Tibial nerve (tissue), 4 donors: ENCODE results near the gene GCNT2. TPM values are rescaled to one million over a fixed set of nuclear protein-coding genes. Genes with fewer than 3 reads are reported as not detected.

Source experiments
- DNase-seq, 2 donors: peaks; one replicate each; pipeline ENCODE4 v3.0.0-alpha.2; 2019; ENCODE audit warnings: low spot score in 2 of 2
- H3K27ac ChIP-seq, 4 donors: fragments of 200-600 bp; sonication (generic) in 3 of 4; one replicate each; pipeline ENCODE4 v1.5.1; 2017 to 2019; ENCODE audit warnings: mild to moderate bottlenecking in 1 of 4
- H3K27me3 ChIP-seq, 2 donors: fragments of 200-600 bp; sonication (generic) in 1 of 2; one replicate each; pipeline versions ENCODE4 v1.5.1 to v1.6.0; 2017 to 2019
- H3K36me3 ChIP-seq, 3 donors: fragments of 200-600 bp; sonication (generic); one replicate each; pipeline ENCODE4 v1.5.1; 2018 to 2019
- H3K4me1 ChIP-seq, 4 donors: fragments of 200-600 bp; sonication (generic) in 3 of 4; one replicate each; pipeline ENCODE4 v1.5.1; 2017 to 2019
- H3K4me3 ChIP-seq, 4 donors: fragments of 200-600 bp; sonication (generic) in 3 of 4; one replicate each; pipeline ENCODE4 v1.5.1; 2017 to 2019; ENCODE audit warnings: mild to moderate bottlenecking in 1 of 4, moderate library complexity in 1 of 4
- H3K9me3 ChIP-seq, 4 donors: fragments of 200-600 bp; sonication (generic) in 3 of 4; one replicate each; pipeline ENCODE4 v1.5.1; 2017 to 2019
- EP300 ChIP-seq, 2 donors: sonication (generic); formaldehyde crosslinking; IDR thresholded peaks; one replicate each; pipeline ENCODE4 v1.6.1; 2017; ENCODE audit warnings: antibody characterized with exemption in 2 of 2, mild to moderate bottlenecking in 1 of 2
- POLR2A ChIP-seq, 2 donors: fragments of 450-650 bp; IDR thresholded peaks; one replicate each; pipeline ENCODE4 v1.6.1; 2017; ENCODE audit warnings: antibody characterized with exemption in 2 of 2, mild to moderate bottlenecking in 2 of 2, moderate library complexity in 2 of 2
- WGBS, 2 donors: methylation state at CpG; one replicate each; pipeline ENCODE4 v1.1.5; 2018; 5-methylcytosine and 5-hydroxymethylcytosine counted together
- total RNA-seq, 4 donors: library from RNA; depleted of rRNA; stranded (reverse); fragments of >200 nt; gene quantifications; one replicate each; pipeline ENCODE4 v1.1.0, GENCODE V29; 2016
- TF ChIP-seq, protein P1 (sequence below), 5 experiments: fragments of 200-600 bp in 3 of 5; fragments of 450-650 bp in 2 of 5; sonication (generic) in 3 of 5; IDR thresholded peaks; one replicate each; pipeline ENCODE4 v1.5.1; 2016 to 2019; ENCODE audit warnings: antibody characterized with exemption in 5 of 5, mild to moderate bottlenecking in 3 of 5, moderate library complexity in 2 of 5

GCNT2 gene
- total RNA-seq, 4 donors from 2014 or later: 0.78 to 3.5 (median 2.5) TPM

DNA sequence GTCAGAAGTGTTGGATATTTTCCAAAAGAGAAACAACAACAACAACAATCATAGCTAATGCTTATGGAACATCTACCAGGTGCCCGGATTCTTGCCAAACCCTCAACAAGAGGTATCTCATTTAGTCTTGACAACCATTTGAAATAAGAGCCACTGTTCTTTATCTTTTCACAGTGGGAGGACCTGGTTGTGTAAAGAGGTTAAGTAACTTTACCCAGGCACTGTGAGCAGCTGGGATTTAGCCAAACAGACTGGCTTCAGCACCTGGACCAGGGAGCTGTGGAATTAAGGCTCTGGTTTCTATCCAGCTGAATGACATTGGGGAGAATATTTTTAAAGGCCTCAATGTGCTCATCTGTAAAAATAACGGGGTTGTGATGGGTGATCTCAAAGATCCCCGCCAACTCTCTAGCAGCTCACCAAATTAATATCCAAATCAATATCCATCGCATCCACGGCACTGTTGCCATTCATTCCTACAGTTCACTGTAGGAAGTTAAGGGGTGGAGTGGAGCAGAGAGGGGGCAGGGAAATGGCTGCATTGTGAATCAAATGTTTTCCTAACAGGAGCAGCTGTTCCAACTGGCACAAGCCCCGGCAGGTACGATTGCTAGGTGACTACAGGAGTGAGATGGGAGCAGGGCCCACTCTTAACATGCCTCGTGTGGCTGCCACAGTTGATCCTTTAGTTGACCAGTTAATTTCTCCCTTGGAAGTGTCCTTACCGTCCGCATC lies 61.8 kb downstream of the GCNT2 start:
- no peak overlapping the region for H3K27ac ChIP-seq
- no peaks in the 10 kb centered on the region for H3K4me1 ChIP-seq
- no peak for DNase-seq
- TF ChIP-seq, protein P1, sequence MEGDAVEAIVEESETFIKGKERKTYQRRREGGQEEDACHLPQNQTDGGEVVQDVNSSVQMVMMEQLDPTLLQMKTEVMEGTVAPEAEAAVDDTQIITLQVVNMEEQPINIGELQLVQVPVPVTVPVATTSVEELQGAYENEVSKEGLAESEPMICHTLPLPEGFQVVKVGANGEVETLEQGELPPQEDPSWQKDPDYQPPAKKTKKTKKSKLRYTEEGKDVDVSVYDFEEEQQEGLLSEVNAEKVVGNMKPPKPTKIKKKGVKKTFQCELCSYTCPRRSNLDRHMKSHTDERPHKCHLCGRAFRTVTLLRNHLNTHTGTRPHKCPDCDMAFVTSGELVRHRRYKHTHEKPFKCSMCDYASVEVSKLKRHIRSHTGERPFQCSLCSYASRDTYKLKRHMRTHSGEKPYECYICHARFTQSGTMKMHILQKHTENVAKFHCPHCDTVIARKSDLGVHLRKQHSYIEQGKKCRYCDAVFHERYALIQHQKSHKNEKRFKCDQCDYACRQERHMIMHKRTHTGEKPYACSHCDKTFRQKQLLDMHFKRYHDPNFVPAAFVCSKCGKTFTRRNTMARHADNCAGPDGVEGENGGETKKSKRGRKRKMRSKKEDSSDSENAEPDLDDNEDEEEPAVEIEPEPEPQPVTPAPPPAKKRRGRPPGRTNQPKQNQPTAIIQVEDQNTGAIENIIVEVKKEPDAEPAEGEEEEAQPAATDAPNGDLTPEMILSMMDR (IDR thresholded peaks at IDR 0.05): no peak
- 55% methylated on average over 10 of the region's 10 CpGs for WGBS, 2 donors
- no peak overlapping the region for H3K4me3 ChIP-seq
- H3K9me3 ChIP-seq: no peaks in the 10 kb centered on the region
- no peaks in the 10 kb centered on the region for H3K36me3 ChIP-seq
- no peaks in the 10 kb centered on the region for H3K27me3 ChIP-seq

- H3K4me1 ChIP-seq: no peaks in the 10 kb centered on the region
- H3K4me3 ChIP-seq: no peak overlapping the region
- H3K9me3 ChIP-seq: no peaks in the 10 kb centered on the region
- no peaks in the 10 kb centered on the region for H3K27me3 ChIP-seq
- no peak overlapping the region for H3K27ac ChIP-seq
- no peaks in the 10 kb centered on the region for H3K36me3 ChIP-seq
- WGBS, 2 donors: 49 to 77% methylated on average over 3 of the region's 3 CpGs
- no peak for DNase-seq
- no peak for TF ChIP-seq POLR2A (IDR thresholded peaks at IDR 0.05)
- TF ChIP-seq EP300 (IDR thresholded peaks at IDR 0.05): no peak
- TF ChIP-seq, protein P1 (IDR thresholded peaks at IDR 0.05): no peak
Observed at GRCh38 chr6:10583509-10583901, 62.4 kb downstream of the GCNT2 start.

GRCh38 chr6:10584607-10585006 lies 63.5 kb downstream of the GCNT2 start:
- Histone ChIP-seq H3K4me1 (no peaks in the 10 kb centered on the region), H3K4me3 (no peak overlapping the region), H3K27me3 (no peaks in the 10 kb centered on the region), H3K9me3 (no peaks in the 10 kb centered on the region), H3K36me3 (no peaks in the 10 kb centered on the region), H3K27ac (no peak overlapping the region)
- 83 to 88% methylated on average over 3 of the region's 3 CpGs for WGBS, 2 donors
- TF ChIP-seq POLR2A (IDR thresholded peaks at IDR 0.05) (no peak), EP300 (IDR thresholded peaks at IDR 0.05) (no peak)
- TF ChIP-seq, protein P1 (IDR thresholded peaks at IDR 0.05): no peak
- no peak for DNase-seq

DNA sequence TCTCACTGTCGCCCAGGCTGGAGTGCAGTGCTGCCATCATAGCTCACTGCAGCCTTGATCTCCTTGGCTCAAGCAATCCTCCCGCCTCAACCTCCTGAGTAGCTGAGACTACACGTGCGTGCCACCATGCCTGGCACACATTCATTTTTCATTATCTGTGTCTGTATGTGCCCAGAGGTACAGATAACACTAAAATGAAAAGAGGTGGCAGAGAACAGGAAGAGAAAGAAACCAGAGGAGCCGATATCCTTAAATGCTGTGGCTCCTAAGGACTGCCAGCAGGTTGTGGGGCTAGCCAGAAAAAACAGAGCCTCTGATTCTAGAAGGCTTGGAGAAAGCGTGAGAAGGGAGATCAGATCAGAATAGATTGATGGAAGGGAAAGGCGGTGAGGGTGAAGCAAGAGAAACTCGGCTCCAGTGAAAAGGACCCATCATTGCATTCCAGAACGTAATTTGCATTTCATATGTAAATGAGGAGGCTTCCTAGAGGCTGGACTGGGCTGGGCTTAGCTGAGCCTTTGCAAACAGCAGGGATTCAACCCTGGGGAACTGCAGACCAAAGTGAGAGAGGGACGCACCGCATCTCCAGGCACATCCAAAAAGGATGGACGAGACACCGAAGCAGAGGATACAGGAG lies 64.2 kb downstream of the GCNT2 start:
- Histone ChIP-seq H3K27me3 (no peaks in the 10 kb centered on the region), H3K27ac (no peak overlapping the region), H3K36me3 (no peaks in the 10 kb centered on the region), H3K4me1 (no peaks in the 10 kb centered on the region), H3K9me3 (no peaks in the 10 kb centered on the region), H3K4me3 (no peak overlapping the region)
- TF ChIP-seq EP300 (IDR thresholded peaks at IDR 0.05) (no peak), POLR2A (IDR thresholded peaks at IDR 0.05) (no peak)
- TF ChIP-seq, protein P1 (IDR thresholded peaks at IDR 0.05): no peak
- WGBS, 2 donors: 39 to 44% methylated on average over 13 of the region's 13 CpGs
- DNase-seq: no peak

GRCh38 chr6:10586302-10586701 lies 65.2 kb downstream of the GCNT2 start:
- H3K4me3 ChIP-seq: no peak overlapping the region
- WGBS, 2 donors: 66 to 70% methylated on average over 5 of the region's 5 CpGs
- no peak for DNase-seq
- no peaks in the 10 kb centered on the region for H3K36me3 ChIP-seq
- H3K27me3 ChIP-seq: no peaks in the 10 kb centered on the region
- no peaks in the 10 kb centered on the region for H3K4me1 ChIP-seq
- no peaks in the 10 kb centered on the region for H3K9me3 ChIP-seq
- H3K27ac ChIP-seq: no peak overlapping the region
- TF ChIP-seq, protein P1 (IDR thresholded peaks at IDR 0.05): no peak
- no peak for TF ChIP-seq EP300 (IDR thresholded peaks at IDR 0.05)
- TF ChIP-seq POLR2A (IDR thresholded peaks at IDR 0.05): no peak
